Type B pancreatic cell (in vitro differentiated cells): ENCODE measurements around the gene HLA-B. TPM values are rescaled to one million over a fixed set of nuclear protein-coding genes. Genes with fewer than 3 reads are reported as not detected.

ENCODE experiments used
- DNase-seq: peaks from one replicate; pipeline ENCODE4 v3.0.0; 2021; ENCODE audit warnings: mixed read lengths; ENCODE audit not compliant: unreplicated experiment; ENCODE audit errors: extremely low spot score
- H3K27ac Mint-ChIP-seq: 2 replicates; pipeline ENCODE4 v1.8.0; 2021; ENCODE audit warnings: mild to moderate bottlenecking, mixed read lengths
- H3K27me3 Mint-ChIP-seq: 2 replicates; pipeline ENCODE4 v1.8.0; 2021; ENCODE audit warnings: mixed read lengths
- H3K36me3 Mint-ChIP-seq: 2 replicates; pipeline ENCODE4 v1.8.0; 2021; ENCODE audit warnings: mixed read lengths
- H3K4me1 Mint-ChIP-seq: one replicate; pipeline ENCODE4 v1.8.0; 2021; ENCODE audit warnings: mixed read lengths; ENCODE audit not compliant: unreplicated experiment
- H3K4me3 Mint-ChIP-seq: 2 replicates; pipeline ENCODE4 v1.8.0; 2021; ENCODE audit warnings: mild to moderate bottlenecking, mixed read lengths
- H3K9me3 Mint-ChIP-seq: 2 replicates; pipeline ENCODE4 v1.8.0; 2021; ENCODE audit warnings: mixed read lengths
- total RNA-seq: library from RNA; stranded (reverse); gene quantifications from 2 replicates; pipeline ENCODE4 v1.2.1, GENCODE V29; 2021; ENCODE audit warnings: low replicate concordance
- TF ChIP-seq, protein P1 (sequence below): fragments of 200-600 bp; sonication (generic); conservative IDR thresholded peaks from 2 replicates; pipeline ENCODE4 v1.5.0; 2021; ENCODE audit warnings: antibody characterized with exemption, mild to moderate bottlenecking

Gene HLA-B
- total RNA-seq, 1 donor from 2014 or later, result 53.9 TPM

DNA sequence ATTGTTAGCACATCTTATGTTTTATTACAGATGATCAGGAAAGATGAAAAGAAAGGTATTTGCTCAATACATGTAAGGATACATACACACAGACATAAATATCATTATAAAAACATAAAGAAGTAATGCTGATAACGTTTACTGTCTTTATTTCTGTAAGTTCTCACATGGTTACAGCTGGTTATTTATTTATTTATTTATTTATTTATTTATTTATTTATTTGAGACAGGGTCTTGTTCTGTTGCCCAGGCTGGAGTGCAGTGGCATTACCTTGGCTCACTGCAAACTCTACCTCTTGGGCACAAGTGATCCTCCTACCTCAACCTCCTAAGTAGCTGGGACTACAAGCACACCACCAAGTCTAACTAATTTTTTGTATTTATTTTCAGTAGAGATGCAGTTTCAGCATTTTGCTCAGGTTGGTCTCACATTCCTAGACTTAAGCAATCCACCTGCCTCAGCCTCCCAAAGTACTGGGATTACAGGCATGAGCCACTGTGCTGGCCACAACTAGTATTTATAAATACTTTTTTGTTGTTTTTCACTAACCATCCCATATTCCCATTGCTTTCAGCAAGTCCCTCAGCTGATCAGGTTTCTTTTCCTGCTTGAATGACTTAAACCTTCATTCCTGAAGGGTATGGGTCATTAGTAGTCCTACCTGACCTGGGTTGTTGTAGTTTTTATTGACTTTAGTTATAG is 35.8 kb downstream of the HLA-B start:
- TF ChIP-seq, protein P1, sequence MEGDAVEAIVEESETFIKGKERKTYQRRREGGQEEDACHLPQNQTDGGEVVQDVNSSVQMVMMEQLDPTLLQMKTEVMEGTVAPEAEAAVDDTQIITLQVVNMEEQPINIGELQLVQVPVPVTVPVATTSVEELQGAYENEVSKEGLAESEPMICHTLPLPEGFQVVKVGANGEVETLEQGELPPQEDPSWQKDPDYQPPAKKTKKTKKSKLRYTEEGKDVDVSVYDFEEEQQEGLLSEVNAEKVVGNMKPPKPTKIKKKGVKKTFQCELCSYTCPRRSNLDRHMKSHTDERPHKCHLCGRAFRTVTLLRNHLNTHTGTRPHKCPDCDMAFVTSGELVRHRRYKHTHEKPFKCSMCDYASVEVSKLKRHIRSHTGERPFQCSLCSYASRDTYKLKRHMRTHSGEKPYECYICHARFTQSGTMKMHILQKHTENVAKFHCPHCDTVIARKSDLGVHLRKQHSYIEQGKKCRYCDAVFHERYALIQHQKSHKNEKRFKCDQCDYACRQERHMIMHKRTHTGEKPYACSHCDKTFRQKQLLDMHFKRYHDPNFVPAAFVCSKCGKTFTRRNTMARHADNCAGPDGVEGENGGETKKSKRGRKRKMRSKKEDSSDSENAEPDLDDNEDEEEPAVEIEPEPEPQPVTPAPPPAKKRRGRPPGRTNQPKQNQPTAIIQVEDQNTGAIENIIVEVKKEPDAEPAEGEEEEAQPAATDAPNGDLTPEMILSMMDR, result no peak
- H3K9me3 Mint-ChIP-seq, result no peaks in the 10 kb centered on the region
- H3K4me1 Mint-ChIP-seq, result no peaks in the 10 kb centered on the region
- DNase-seq, result no peak
- H3K27ac Mint-ChIP-seq, result no peak overlapping the region
- no peaks in the 10 kb centered on the region for H3K36me3 Mint-ChIP-seq
- no peak overlapping the region for H3K4me3 Mint-ChIP-seq
- H3K27me3 Mint-ChIP-seq, result peaks cover 55% of the 10 kb centered on the region

DNA sequence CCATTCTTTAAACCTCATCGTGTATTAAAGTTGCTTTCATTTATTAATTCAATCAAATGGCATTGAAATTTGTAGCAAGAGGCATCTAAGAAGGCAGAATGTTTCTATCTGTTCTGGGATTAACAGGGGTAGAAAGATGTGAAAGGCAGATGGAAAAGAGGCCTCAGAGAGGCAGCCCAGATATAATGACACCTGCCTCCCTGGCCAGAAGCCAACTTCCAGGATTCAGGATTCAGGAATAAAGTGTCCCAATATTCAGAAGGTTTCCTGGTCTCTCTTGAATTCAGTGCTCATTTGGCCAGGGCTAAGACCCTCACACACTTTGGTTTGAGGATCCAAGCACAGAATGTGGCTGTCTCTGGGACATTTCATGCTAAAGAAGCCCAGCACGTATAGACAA is 39.9 kb downstream of the HLA-B start:
- Mint-ChIP-seq H3K27me3 (peaks cover 62% of the 10 kb centered on the region), H3K9me3 (no peaks in the 10 kb centered on the region), H3K36me3 (no peaks in the 10 kb centered on the region), H3K4me3 (no peak overlapping the region), H3K27ac (no peak overlapping the region), H3K4me1 (no peaks in the 10 kb centered on the region)
- DNase-seq, result no peak
- TF ChIP-seq, protein P1, result no peak

DNA sequence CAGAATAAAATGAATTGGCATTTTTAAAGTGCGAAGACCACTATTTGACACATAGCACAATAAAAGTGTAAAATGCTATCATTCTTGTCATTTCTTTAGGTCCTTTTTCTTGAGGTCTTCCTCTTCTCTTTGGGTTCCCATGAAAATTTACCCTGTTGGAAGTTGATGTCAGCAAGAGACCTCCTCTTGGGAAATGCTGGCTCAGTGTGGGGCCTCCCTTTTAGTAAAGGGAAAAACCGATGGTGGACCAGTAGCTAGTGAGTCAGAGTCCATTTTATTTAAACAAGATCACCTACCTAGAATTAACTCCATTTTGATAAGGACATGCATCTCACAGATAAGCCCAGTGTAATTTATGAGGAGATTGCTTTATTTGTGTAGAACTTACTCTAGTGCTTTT is 47.3 kb downstream of the HLA-B start:
- no peak overlapping the region for H3K4me3 Mint-ChIP-seq
- no peaks in the 10 kb centered on the region for H3K9me3 Mint-ChIP-seq
- H3K36me3 Mint-ChIP-seq, result no peaks in the 10 kb centered on the region
- H3K27ac Mint-ChIP-seq, result no peak overlapping the region
- TF ChIP-seq, protein P1, result no peak
- no peaks in the 10 kb centered on the region for H3K4me1 Mint-ChIP-seq
- DNase-seq, result no peak
- peaks cover 34% of the 10 kb centered on the region for H3K27me3 Mint-ChIP-seq

DNA sequence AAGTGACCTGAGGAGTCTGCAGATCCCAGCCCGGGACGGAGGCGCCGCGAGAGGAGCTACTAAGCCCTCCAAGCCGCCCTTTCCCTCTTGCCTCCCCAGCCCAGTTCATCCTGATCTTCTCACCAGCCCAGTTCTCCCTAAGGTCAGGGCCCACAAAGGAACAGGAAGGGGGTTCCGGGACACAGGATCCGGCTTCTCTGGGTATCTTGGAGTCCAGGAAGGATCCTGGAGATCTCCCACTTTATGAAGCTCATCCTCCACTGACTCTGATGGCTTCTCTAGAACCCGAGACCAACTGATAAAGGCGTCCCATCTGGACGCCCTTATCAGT is 48.2 kb downstream of the HLA-B start:
- Mint-ChIP-seq H3K4me1 (no peaks in the 10 kb centered on the region), H3K9me3 (no peaks in the 10 kb centered on the region), H3K4me3 (no peak overlapping the region), H3K36me3 (no peaks in the 10 kb centered on the region), H3K27ac (no peak overlapping the region), H3K27me3 (peaks cover 35% of the 10 kb centered on the region)
- TF ChIP-seq, protein P1, result no peak
- no peak for DNase-seq

DNA sequence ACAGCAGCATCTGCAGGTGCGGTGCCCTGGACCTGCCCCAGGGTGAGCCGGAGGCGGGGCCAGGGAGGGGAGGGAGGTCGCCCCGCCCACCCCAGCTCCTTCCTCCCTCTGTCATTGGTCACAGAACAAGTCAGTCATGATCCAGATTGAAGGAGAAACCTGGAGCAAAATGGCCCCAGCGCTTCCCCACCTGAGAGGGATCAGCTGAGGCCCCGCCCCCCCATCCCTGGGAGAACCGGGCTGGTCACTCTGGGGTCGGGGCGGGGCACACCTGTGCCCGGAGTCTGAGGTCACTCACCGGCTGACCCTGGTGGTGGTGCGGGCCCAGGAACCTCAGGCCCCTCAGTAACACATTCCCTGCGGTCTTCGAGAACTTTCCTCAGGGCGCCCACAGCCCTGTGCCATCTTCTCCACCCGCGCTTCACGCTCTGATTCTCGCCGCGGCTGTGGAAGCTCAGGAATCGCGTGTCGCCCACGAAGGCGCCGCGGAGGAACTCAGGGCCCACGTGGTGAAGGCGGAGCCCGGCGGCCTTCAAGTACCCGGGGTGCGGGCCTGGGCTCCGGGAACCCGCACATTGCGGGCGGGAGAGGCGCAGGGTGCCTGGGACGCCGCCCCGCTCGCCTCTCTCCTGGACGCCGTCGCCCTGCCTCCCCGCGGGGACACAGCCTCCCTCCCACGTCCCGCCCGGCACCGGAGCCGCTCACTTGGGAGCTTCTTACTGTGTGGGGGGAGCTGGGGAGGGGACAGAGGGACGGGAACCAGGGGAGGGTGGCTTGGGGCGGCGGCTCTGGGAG is 48.7 kb downstream of the HLA-B start:
- TF ChIP-seq, protein P1, result no peak
- Mint-ChIP-seq H3K4me3 (no peak overlapping the region), H3K36me3 (no peaks in the 10 kb centered on the region), H3K4me1 (no peaks in the 10 kb centered on the region), H3K9me3 (no peaks in the 10 kb centered on the region), H3K27me3 (peaks cover 36% of the 10 kb centered on the region), H3K27ac (no peak overlapping the region)
- no peak for DNase-seq
